Measurements from ENCODE around the gene ITGB3.

DNA sequence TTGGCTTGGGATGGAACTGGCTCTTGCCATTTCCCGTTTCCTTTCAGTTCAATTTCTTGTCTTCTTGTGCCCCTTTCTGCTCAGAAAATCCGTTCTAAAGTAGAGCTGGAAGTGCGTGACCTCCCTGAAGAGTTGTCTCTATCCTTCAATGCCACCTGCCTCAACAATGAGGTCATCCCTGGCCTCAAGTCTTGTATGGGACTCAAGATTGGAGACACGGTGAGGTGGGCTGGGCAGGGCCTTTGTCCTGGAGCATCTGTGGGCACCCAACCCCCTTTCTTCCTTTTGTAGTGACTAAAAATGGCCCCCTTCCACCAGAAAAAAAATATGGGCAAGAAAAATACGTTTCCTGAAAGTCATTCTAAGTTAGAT, 37.2 kb downstream of the ITGB3 start:
- TF ChIP-seq EZH2 (IDR thresholded peaks at IDR 0.05; ENCODE audit: borderline replicate concordance, low read depth, low read length, severe bottlenecking), result no peak
- TF ChIP-seq, protein P1, sequence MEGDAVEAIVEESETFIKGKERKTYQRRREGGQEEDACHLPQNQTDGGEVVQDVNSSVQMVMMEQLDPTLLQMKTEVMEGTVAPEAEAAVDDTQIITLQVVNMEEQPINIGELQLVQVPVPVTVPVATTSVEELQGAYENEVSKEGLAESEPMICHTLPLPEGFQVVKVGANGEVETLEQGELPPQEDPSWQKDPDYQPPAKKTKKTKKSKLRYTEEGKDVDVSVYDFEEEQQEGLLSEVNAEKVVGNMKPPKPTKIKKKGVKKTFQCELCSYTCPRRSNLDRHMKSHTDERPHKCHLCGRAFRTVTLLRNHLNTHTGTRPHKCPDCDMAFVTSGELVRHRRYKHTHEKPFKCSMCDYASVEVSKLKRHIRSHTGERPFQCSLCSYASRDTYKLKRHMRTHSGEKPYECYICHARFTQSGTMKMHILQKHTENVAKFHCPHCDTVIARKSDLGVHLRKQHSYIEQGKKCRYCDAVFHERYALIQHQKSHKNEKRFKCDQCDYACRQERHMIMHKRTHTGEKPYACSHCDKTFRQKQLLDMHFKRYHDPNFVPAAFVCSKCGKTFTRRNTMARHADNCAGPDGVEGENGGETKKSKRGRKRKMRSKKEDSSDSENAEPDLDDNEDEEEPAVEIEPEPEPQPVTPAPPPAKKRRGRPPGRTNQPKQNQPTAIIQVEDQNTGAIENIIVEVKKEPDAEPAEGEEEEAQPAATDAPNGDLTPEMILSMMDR (IDR thresholded peaks at IDR 0.05; ENCODE audit: borderline replicate concordance, extremely low read depth, low read length, poor library complexity, severe bottlenecking), result no peak
